GM12872 (cell line): Measurements from ENCODE around the gene ZNF804A.

ENCODE experiments used
- CTCF ChIP-seq: IDR thresholded peaks from 3 replicates; pipeline ENCODE4 v1.5.1; 2011; ENCODE audit warnings: low read depth, mild to moderate bottlenecking, low read length, moderate library complexity; ENCODE audit not compliant: insufficient read depth

The ZNF804A gene

GRCh38 chr2:184906160-184906559 lies 307.8 kb downstream of the ZNF804A start:
- TF ChIP-seq CTCF, result no peak

- TF ChIP-seq CTCF, result no peak
Measured at GRCh38 chr2:184906709-184907108, 308.4 kb downstream of the ZNF804A start.

GRCh38 chr2:184908966-184909365 lies 310.6 kb downstream of the ZNF804A start:
- TF ChIP-seq CTCF, result no peak

DNA sequence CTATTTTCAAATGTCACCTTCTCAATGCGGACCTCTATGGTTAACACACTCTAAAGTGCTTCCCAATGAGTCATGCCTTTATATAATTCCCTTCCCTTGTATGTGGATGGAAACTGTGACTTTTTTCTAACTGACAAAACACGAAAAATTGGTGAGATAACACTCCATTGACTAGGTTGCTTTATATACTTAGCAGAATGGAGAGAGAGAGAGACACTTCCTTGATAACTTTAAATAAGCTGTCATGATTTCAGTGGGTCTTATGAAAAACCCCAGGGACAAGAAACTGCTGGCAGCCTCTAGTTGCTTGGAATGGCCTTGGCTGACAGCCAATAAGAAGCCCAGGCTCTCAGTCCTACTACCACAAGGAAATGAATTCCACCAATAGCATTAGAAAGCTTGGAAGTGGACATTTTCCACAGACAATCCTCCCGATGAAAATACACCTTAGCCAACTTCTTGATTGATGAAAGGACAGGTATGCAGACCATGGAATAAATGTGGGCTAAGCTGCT lies 322.2 kb downstream of the ZNF804A start:
- no peak for TF ChIP-seq CTCF

DNA sequence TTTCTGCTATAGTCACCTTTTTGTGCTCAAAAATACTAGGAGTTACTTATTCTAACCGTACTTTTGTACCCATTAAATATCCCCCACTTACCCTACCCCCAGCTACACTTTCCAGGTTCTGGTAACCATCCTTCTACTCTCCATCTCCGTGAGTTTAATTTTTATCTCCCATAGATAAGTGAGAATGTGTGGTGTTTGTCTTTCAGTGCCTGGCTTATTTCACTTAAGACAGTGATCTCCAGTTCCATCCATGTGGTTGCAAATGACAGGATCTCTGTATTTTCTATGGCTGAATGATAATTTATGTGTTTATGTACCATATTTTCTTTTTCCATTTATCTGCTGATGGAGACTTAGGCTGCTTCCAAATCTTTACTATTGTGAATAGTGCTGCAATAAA lies 323.3 kb downstream of the ZNF804A start:
- TF ChIP-seq CTCF, result no peak

- no peak for TF ChIP-seq CTCF
Measured at GRCh38 chr2:184923751-184924150, 325.4 kb downstream of the ZNF804A start.

GRCh38 chr2:184927040-184927439 lies 328.7 kb downstream of the ZNF804A start:
- no peak for TF ChIP-seq CTCF
